Stimulated activated CD8-positive, alpha-beta memory T cell treated with anti-CD3 and anti-CD28 coated beads, Interleukin-4, amount 100 ng/mL, for 1 hour (primary cell): Measurements from ENCODE around the gene HEATR5A.
"Not testable (repeated sequence)": the region's sequence is repeated elsewhere in the genome, so short reads cannot be mapped to it uniquely, and the experiment has no call there.

Experiments used
- DNase-seq, 2 donors: peaks; one replicate each; pipeline ENCODE4 v3.0.0-alpha.2; 2020; ENCODE audit warnings: low read depth in 2 of 2, low spot score in 1 of 2

The HEATR5A gene

DNA sequence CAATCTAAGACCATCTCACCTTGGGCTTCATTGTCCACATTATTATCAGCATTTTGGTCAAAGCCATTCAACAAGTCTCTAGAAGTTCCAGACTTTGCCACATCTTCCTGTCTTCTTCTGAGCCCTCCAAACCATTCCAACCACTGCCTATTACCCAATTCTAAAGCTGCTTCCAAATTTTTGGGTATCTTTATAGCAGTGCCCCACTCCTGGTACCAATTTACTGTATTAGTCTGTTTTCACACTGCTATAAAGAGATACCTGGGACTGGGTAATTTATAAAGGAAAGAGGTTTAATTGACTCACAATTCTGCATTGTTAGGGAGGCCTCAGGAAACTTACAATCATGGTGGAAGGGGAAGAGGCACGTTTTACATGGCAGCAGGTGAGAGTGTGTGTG, 89.0 kb downstream of the HEATR5A start:
- not testable (repeated sequence) for DNase-seq

DNA sequence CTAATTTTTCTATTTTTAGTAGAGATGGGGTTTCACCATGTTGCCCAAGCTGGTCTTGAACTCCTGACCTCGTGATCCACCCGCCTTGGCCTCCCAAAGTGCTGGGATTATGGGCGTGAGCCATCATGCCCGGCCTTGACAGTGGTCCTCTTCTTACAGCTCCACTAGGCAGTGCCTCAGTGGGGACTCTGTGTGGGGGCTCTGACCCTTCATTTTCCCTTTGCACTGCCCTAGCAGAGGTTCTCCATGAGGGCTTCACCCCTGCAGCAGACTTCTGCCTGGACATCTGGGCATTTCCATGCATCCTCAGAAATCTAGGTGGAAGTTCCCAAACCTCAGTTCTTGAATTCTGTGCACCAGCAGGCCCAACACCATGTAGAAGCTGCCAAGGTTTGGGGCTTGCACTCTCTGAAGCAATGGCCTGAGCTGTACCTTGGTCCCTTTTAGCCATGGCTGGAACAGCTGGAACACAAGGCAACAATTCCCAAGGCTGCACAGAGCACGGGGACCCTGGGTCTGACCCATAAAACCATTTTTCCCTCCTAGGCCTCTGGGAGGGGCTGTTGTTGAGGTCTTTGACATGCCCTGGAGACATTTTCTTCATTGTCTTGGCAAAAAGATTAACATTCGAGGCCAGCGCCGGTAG, 90.4 kb downstream of the HEATR5A start:
- not testable (repeated sequence) for DNase-seq

DNA sequence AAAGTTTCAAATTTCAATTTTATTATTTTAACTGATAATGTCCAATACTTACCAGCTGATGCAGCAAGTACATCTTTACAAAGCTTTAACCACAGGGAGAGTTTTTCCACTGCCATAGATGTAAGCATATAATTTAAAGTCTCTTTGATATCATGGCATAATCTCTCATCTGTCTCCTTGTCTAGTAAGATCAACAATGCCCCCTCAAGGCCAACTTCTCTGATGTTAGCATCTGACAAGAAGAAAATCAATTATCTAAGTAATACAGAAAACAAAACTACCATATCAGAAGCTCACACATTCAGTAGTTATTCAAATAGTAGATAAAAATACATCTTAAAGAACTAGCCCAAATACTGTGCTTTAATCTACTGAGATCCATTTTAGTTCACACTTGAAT, 94.2 kb downstream of the HEATR5A start:
- DNase-seq = no peak

GRCh38 chr14:31323419-31323818, 96.9 kb downstream of the HEATR5A start:
- DNase-seq = no peak

GRCh38 chr14:31320922-31321766, 99.2 kb downstream of the HEATR5A start:
- no peak for DNase-seq

DNA sequence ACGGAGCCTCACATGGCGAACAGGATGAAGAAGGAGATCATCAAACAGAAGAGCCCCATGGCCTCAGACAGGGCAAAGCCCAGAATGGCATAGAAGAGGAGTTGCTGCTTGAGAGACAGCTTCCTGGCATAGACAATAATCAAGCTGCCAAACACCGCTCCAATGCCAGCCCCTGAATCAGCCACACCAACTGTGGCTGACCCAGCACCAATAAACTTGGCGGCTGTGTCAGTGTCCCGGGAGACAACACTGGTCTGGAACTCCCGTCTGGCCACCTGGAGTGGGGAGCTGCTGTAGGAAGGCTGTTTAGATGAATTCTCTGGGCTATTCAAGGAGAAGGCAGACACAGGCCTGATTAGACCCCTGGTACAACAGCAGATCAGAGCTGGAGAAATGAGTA, 100.1 kb downstream of the HEATR5A start:
- no peak for DNase-seq

DNA sequence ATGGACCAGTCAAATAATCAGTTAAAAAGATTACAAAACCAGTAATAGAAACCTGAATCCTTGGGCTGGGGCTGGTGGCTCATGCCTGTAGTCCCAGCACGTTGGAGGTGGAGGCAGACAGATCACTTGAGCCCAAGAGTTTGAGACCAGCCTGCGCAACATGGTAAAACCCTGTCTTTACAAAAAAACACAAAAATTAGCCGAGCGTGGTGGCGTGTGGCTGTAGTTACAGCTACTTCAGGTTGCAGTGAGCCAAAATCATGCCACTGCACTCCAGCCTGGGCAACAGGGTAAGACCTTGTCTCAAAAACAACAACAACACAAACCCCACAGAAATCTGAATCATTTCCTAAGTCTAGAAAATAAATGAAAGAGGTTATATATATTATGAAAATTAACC, 100.6 kb downstream of the HEATR5A start:
- DNase-seq = no peak

GRCh38 chr14:31312934-31313333, 107.4 kb downstream of the HEATR5A start:
- DNase-seq = no peak

DNA sequence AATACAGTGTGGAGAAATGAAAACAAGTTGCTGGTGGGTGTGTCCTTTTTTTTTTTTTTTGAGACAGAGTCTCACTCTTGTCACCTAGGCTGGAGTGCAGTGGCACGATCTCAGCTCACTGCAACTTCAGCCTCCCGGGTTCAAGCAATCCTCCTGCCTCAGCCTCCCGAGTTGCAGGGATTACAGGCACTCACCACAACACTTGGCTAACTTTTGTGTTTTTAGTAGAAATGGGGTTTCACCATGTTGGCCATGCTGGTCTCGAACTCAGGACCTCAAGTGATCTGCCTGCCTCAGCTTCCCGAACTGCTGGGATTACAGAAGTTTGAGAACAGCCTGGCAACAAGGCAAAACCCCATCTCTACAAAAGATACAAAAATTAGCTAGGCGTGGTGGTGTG, 108.0 kb downstream of the HEATR5A start:
- DNase-seq = not testable (repeated sequence)

DNA sequence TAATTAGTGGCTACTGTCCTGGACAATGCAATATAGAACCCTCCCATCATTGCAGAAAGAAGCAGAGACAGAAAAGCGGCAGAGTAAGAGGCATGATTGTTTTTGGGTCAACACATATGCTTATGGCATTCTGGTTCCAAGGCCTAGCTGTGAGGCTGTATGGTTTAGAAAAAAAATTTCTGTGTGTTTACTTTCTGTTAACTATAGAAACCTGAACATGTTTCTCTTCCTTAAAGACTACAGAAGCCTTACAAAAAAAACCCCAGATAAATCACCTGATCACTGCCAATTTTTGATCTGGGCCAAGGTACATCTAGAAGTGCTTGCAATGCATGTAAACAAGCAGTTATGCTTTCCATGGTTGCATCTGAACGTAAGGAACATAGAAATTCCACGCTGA, 112.7 kb downstream of the HEATR5A start:
- DNase-seq = no peak

GRCh38 chr14:31307198-31307597, 113.2 kb downstream of the HEATR5A start:
- DNase-seq = no peak

GRCh38 chr14:31303654-31304053, 116.7 kb downstream of the HEATR5A start:
- no peak for DNase-seq

DNA sequence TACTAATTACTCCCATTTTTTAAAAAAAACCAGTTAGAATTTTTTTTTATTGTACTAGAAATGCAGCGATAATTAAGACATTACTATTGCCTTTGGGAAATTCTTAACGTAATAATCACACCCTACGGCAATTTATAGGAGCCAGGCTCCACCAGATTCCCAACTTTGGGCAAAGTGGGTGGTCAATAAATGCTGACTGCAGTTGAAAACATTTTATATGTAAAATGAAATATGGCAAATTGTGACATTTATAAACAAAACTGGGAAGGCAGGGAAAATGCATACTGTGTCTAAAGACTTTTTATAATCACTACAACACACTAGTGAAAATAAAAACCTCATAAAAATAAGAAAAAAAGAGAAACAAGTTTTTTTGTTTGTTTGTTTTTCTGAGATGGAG, 119.5 kb downstream of the HEATR5A start:
- no peak for DNase-seq

DNA sequence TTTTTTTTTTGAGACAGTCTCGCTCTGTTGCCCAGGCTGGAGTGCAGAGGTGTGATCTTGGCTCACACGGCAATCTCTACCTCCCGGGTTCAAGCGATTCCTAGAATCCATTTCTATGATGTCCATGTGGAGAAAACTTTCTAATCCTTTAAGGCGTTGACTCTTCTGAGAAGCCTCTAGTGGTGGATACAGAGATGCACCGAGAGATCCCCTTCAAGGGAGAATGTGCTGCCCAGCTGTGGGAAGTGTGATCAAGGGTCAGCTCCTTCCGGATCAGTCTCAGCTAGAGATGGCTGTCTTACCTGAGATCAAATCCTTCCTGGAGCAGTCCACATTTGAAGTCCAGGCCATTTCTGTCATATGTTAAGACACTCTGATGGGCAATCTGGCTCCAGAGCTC, 120.1 kb downstream of the HEATR5A start:
- DNase-seq = no peak

DNA sequence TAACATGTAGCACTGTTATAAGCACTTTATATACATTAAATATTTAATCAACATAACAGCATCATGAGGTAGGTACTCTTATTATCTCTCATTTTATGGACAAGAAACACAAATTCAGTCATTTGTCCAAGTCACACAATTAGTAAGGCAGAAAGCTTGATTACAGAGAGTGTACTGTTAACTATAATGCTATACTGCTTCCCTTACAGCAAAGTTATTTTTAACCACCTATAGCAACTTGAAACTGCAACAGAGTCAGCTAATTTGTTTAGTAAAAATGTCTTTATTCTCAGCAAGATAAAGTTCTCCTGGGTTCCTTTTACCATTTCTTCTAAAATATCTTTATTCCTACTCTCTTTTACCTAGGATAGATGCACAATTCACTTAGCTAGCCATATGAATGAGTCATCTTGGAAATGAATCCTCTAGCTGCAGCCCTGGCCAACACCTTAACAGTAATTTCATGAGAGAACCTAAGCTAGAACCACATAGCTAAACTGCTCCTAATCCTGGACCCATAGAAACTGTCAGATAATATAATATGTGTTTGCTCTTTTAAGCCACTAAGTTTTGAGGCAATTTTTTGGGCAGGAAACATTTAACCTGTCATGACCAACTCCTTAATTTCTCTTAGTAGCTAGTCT, 122.5 kb downstream of the HEATR5A start:
- DNase-seq = no peak

GRCh38 chr14:31297112-31297511, 123.2 kb downstream of the HEATR5A start:
- DNase-seq = no peak

GRCh38 chr14:31294746-31295405, 125.5 kb downstream of the HEATR5A start:
- no peak for DNase-seq

DNA sequence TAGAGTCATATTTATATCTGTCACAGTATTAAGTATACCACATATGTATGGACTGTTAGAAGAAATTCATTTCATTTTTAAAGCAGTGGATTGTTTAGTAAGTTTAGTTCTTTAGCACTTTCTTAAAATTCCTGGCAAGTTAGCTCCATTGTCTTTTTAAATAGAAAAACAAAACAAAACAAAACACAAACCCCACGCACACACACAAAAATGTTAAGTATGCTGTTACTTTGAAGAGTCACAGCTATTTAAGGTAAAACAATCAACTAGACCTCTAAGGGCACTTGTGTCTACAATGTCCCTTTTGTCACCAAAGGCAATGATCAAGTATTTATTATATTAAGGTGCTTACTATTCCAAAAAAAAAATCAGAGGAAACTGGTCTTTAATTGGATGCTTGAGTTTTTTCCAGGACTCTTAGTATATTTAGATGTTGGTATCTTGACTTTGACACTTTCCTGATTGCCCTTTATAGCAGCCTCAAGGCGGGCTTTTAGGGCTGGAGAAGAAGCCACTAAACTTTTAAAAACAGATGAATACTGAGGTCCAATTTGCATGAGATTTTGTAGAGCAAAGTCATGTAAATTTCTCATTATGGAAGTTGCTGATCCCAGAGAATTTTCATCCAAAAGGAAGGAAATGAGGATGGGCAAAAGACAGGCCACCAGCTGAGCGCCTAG, 127.3 kb downstream of the HEATR5A start:
- no peak for DNase-seq

DNA sequence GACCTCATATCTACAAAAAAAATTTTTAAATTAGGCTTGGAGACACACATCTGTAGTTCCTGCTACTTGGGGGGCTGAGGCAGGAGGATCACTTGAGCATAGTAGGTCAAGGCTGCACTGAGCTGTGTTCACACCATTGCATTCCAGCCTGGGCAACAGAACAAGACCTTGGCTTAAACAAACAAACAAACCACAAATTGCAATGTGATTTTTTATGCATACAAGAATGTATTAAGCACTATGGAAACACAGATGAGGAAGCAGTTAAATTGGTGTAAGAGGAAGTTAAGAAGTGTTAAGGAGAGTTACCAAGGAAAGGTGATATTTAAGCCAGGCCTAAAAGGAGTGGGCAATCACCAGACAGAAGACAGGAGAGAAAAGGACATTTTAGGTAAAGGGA, 129.1 kb downstream of the HEATR5A start:
- DNase-seq = no peak

- no peak for DNase-seq
Measured at GRCh38 chr14:31287294-31287972, 132.9 kb downstream of the HEATR5A start.
